GM12878 (cell line): Measurements from ENCODE around the gene LRP8. TPM values are rescaled to one million over a fixed set of nuclear protein-coding genes. Genes with fewer than 3 reads are reported as not detected.

Source experiments
- ATAC-seq: fragments of 200-7000 bp; cut with Tn5 transposase; 3 replicates; pipeline ENCODE4 v1.9.1; 2020; ENCODE audit warnings: mild to moderate bottlenecking, moderate library complexity
- BruUV-seq: library from RNA; stranded (reverse); fragments of 400-500 nt; replicated peaks from 2 replicates; lab custom pipeline; 2021; lab: Mats Ljungman, UMichigan
- CTCF ChIA-PET: fragments of 300-600 bp; sonication (Branson Sonifier 250); formaldehyde crosslinking; extraction: SDS; loops from one replicate; lab custom pipeline; 2021; ENCODE audit warnings: inconsistent platforms; lab: Yijun Ruan, JAX
- POLR2A ChIA-PET: fragments of 350-600 bp; formaldehyde crosslinking; extraction: SDS; loops from one replicate; lab custom pipeline; 2021; ENCODE audit warnings: inconsistent platforms; lab: Charles Lee
- RAD21 ChIA-PET: fragments of 300-600 bp; sonication (Branson Sonifier 250); formaldehyde crosslinking; loops from one replicate; lab custom pipeline; 2023; ENCODE audit warnings: antibody characterized with exemption; ENCODE audit not compliant: unreplicated experiment; lab: Charles Lee
- SMC1A ChIA-PET: fragments of 300-600 bp; sonication (Branson Sonifier 250); formaldehyde crosslinking; loops from one replicate; lab custom pipeline; 2023; ENCODE audit not compliant: unreplicated experiment, uncharacterized antibody; lab: Charles Lee
- DNase-seq: peaks from one replicate; pipeline ENCODE4 v3.0.0-alpha.2; 2011; ENCODE audit warnings: low read depth, low spot score
- FAIRE-seq: peaks from 3 replicates; lab custom pipeline; 2011; peaks lifted over from hg19 to GRCh38; lab: Jason Lieb, UNC
- H2AFZ ChIP-seq: 2 replicates; pipeline ENCODE4 v1.6.0; 2011; ENCODE audit warnings: low read depth, low read length, control low read depth; ENCODE audit not compliant: control insufficient read depth
- H3K27ac ChIP-seq: 2 replicates; pipeline ENCODE4 v1.5.1; 2011; ENCODE audit warnings: control low read depth; ENCODE audit not compliant: control insufficient read depth, insufficient read depth
- H3K27me3 ChIP-seq, 2 experiments: replicated peaks in 1 of 2; 2 replicates each; pipeline versions ENCODE4 v1.6.0 to v1.6.1; 2011; ENCODE audit warnings: low read length in 1 of 2; ENCODE audit not compliant: control insufficient read depth in 2 of 2, insufficient read depth in 2 of 2
- H3K36me3 ChIP-seq, 2 experiments: 2 replicates each; pipeline ENCODE4 v1.5.1; 2011; ENCODE audit warnings: low read length in 1 of 2; ENCODE audit not compliant: control insufficient read depth in 2 of 2, insufficient read depth in 2 of 2
- H3K4me1 ChIP-seq: 2 replicates; pipeline ENCODE4 v1.6.1; 2011; ENCODE audit warnings: mild to moderate bottlenecking, low read length, moderate library complexity, mixed read lengths; ENCODE audit not compliant: control insufficient read depth, insufficient read depth
- H3K4me2 ChIP-seq: 2 replicates; pipeline ENCODE4 v1.6.0; 2011; ENCODE audit warnings: control low read depth; ENCODE audit not compliant: control insufficient read depth, insufficient read depth
- H3K4me3 ChIP-seq: fragments of 200-600 bp; sonication (generic); 2 replicates; pipeline ENCODE4 v1.5.1; 2016
- H3K79me2 ChIP-seq: 2 replicates; pipeline ENCODE4 v1.6.0; 2011; ENCODE audit warnings: low read length; ENCODE audit not compliant: control insufficient read depth, insufficient read depth
- H3K9ac ChIP-seq: 2 replicates; pipeline ENCODE4 v1.8.0; 2011; ENCODE audit warnings: low read length, control low read depth, mixed read lengths; ENCODE audit not compliant: control insufficient read depth, insufficient read depth
- H3K9me3 ChIP-seq: replicated peaks from 3 replicates; pipeline ENCODE4 v1.5.1; 2011; ENCODE audit warnings: mild to moderate bottlenecking, low read length; ENCODE audit not compliant: control insufficient read depth, insufficient read depth
- H4K20me1 ChIP-seq: 2 replicates; pipeline ENCODE4 v1.6.0; 2011; ENCODE audit not compliant: control insufficient read depth, insufficient read depth
- CREB1 ChIP-seq: IDR thresholded peaks from 2 replicates; pipeline ENCODE4 v1.6.1; 2012; ENCODE audit warnings: low read depth, mild to moderate bottlenecking, inconsistent platforms
- E2F8 ChIP-seq: fragments of 450-650 bp; IDR thresholded peaks from 2 replicates; pipeline ENCODE4 v1.6.1; 2018; ENCODE audit warnings: mild to moderate bottlenecking, low read depth, moderate library complexity; ENCODE audit not compliant: partially characterized antibody
- EGR1 ChIP-seq, 2 experiments: IDR thresholded peaks; 1 replicate in 1 of 2; 2 replicates in 1 of 2; pipeline ENCODE4 v1.6.1; 2011 to 2012; ENCODE audit warnings: low read depth in 2 of 2, low read length in 2 of 2, borderline replicate concordance in 1 of 2, mild to moderate bottlenecking in 1 of 2, moderate library complexity in 1 of 2
- JUND ChIP-seq: IDR thresholded peaks from 2 replicates; pipeline ENCODE4 v1.6.1; 2012; ENCODE audit warnings: low read depth, mild to moderate bottlenecking, low read length, improper control_type of control experiment, moderate library complexity
- LARP7 ChIP-seq: fragments of 450-650 bp; IDR thresholded peaks from 2 replicates; pipeline ENCODE4 v1.6.1; 2017; ENCODE audit warnings: mild to moderate bottlenecking
- MTA2 ChIP-seq: fragments of 450-650 bp; IDR thresholded peaks from 2 replicates; pipeline ENCODE4 v1.6.1; 2016; ENCODE audit warnings: low read depth, mild to moderate bottlenecking, moderate library complexity
- NFYB ChIP-seq: IDR thresholded peaks from 2 replicates; pipeline ENCODE4 v1.6.1; 2011; ENCODE audit warnings: low read depth, mild to moderate bottlenecking, low read length, improper control_type of control experiment, moderate library complexity; ENCODE audit not compliant: insufficient read depth
- RCOR1 ChIP-seq: conservative IDR thresholded peaks from 2 replicates; pipeline ENCODE4 v1.6.1; 2012; ENCODE audit warnings: low read depth, low read length, improper control_type of control experiment
- SKIL ChIP-seq: fragments of 450-650 bp; IDR thresholded peaks from 2 replicates; pipeline ENCODE4 v1.6.1; 2017; ENCODE audit warnings: mild to moderate bottlenecking, low read depth, inconsistent platforms; ENCODE audit not compliant: poor library complexity, severe bottlenecking
- WGBS: methylation state at CpG from one replicate; pipeline ENCODE4 v1.1.6; 2016; ENCODE audit warnings: low lambda C conversion rate; ENCODE audit not compliant: insufficient replicate concordance, insufficient coverage; ENCODE audit errors: missing lambda C conversion rate; 5-methylcytosine and 5-hydroxymethylcytosine counted together
- in situ Hi-C: fragments of 300-500 bp; cut with MboI; formaldehyde crosslinking; loops from 9 replicates; pipeline ENCODE4 v1.14.3; 2018; ENCODE audit warnings: mixed read lengths
- intact Hi-C: fragments of 100-400 bp; cut with micrococcal nuclease; formaldehyde crosslinking; loops from one replicate; pipeline ENCODE4 v1.14.2; 2022; ENCODE audit not compliant: unreplicated experiment
- polyA plus RNA-seq, 11 experiments: library from polyadenylated mRNA; depleted of rRNA in 4 of 11; unstranded in 6 of 11; stranded (reverse) in 5 of 11; fragments of >200 nt; fragmentation: Nextera tagmentation in 4 of 11; fragmentation: Illumina TruSeq in 1 of 11; extraction: Ambion mirVana in 4 of 11; extraction: Trizol in 1 of 11; gene quantifications; 1 replicate in 1 of 11; 2 replicates in 10 of 11; pipeline versions ENCODE4 v1.2.1 to v1.2.3, GENCODE V29; 2011 to 2016; ENCODE audit warnings: inconsistent platforms in 2 of 11, missing spikeins in 2 of 11, low read depth in 1 of 11
- total RNA-seq, 4 experiments: library from RNA; depleted of rRNA in 3 of 4; stranded (reverse); fragments of >200 nt in 3 of 4; fragmentation: Illumina TruSeq in 1 of 4; extraction: Trizol in 1 of 4; gene quantifications; 2 replicates each; pipeline versions ENCODE4 v1.2.1 to v1.2.3, GENCODE V29; 2013 to 2021
- TF ChIP-seq, protein P1 (sequence below): fragments of 150-350 bp; IDR thresholded peaks from 2 replicates; pipeline ENCODE4 v1.6.1; 2016; ENCODE audit warnings: low read depth, low read length
- TF ChIP-seq, protein P2 (sequence below): IDR thresholded peaks from 2 replicates; pipeline ENCODE4 v1.6.1; 2012; ENCODE audit warnings: mild to moderate bottlenecking, low read depth, low read length

The LRP8 gene
- total and polyA plus RNA-seq, 10 of the 15 experiments (the other 5 are each of a cell fraction or from before 2014, with no cell fraction given): 2.8 to 40.5 (median 22.3) TPM

- 91% methylated on average over 3 of the region's 3 CpGs for WGBS
- peaks cover 15% of the 10 kb centered on the region for H3K79me2 ChIP-seq
- H3K27me3 ChIP-seq: no peaks in the 10 kb centered on the region
- ChIA-PET CTCF (interaction anchor here (0.9 kb wide), 1 partner anchor 79 kb away, joined by 4 read pairs; no protein-coding TSS in a partner anchor), SMC1A (interaction anchor here (1.1 kb wide), 1 partner anchor 9 kb away, joined by 3 read pairs; no protein-coding TSS in a partner anchor), POLR2A (no interaction called here), RAD21 (no interaction called here)
- H4K20me1 ChIP-seq: no peaks in the 10 kb centered on the region
- intact Hi-C loops: no loop called here
- H3K4me2 ChIP-seq: no peak overlapping the region
- peaks cover 0 to 37% of the 10 kb centered on the region in 2 experiments; a peak in 3 of 4 replicates for H3K36me3 ChIP-seq
- H3K4me1 ChIP-seq: peaks cover 13% of the 10 kb centered on the region
- no peaks in the 10 kb centered on the region for H3K9me3 ChIP-seq
- no peak overlapping the region for H3K9ac ChIP-seq
- DNase-seq (no peak), FAIRE-seq (no peak), ATAC-seq (no peak)
- no TSS peak for BruUV-seq
- in situ Hi-C loops: no loop called here
- H2AFZ ChIP-seq: no peak overlapping the region
- no peak overlapping the region for H3K27ac ChIP-seq
- H3K4me3 ChIP-seq: no peak overlapping the region
- TF ChIP-seq LARP7: no peak
- TF ChIP-seq EGR1 (IDR thresholded peaks at IDR 0.05; ENCODE audit: borderline replicate concordance in 1 of 2, low read depth in 2 of 2, low read length in 2 of 2): no peak
- TF ChIP-seq, protein P1, sequence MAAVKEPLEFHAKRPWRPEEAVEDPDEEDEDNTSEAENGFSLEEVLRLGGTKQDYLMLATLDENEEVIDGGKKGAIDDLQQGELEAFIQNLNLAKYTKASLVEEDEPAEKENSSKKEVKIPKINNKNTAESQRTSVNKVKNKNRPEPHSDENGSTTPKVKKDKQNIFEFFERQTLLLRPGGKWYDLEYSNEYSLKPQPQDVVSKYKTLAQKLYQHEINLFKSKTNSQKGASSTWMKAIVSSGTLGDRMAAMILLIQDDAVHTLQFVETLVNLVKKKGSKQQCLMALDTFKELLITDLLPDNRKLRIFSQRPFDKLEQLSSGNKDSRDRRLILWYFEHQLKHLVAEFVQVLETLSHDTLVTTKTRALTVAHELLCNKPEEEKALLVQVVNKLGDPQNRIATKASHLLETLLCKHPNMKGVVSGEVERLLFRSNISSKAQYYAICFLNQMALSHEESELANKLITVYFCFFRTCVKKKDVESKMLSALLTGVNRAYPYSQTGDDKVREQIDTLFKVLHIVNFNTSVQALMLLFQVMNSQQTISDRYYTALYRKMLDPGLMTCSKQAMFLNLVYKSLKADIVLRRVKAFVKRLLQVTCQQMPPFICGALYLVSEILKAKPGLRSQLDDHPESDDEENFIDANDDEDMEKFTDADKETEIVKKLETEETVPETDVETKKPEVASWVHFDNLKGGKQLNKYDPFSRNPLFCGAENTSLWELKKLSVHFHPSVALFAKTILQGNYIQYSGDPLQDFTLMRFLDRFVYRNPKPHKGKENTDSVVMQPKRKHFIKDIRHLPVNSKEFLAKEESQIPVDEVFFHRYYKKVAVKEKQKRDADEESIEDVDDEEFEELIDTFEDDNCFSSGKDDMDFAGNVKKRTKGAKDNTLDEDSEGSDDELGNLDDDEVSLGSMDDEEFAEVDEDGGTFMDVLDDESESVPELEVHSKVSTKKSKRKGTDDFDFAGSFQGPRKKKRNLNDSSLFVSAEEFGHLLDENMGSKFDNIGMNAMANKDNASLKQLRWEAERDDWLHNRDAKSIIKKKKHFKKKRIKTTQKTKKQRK: no peak
- no peak for TF ChIP-seq RCOR1
- TF ChIP-seq, protein P2, sequence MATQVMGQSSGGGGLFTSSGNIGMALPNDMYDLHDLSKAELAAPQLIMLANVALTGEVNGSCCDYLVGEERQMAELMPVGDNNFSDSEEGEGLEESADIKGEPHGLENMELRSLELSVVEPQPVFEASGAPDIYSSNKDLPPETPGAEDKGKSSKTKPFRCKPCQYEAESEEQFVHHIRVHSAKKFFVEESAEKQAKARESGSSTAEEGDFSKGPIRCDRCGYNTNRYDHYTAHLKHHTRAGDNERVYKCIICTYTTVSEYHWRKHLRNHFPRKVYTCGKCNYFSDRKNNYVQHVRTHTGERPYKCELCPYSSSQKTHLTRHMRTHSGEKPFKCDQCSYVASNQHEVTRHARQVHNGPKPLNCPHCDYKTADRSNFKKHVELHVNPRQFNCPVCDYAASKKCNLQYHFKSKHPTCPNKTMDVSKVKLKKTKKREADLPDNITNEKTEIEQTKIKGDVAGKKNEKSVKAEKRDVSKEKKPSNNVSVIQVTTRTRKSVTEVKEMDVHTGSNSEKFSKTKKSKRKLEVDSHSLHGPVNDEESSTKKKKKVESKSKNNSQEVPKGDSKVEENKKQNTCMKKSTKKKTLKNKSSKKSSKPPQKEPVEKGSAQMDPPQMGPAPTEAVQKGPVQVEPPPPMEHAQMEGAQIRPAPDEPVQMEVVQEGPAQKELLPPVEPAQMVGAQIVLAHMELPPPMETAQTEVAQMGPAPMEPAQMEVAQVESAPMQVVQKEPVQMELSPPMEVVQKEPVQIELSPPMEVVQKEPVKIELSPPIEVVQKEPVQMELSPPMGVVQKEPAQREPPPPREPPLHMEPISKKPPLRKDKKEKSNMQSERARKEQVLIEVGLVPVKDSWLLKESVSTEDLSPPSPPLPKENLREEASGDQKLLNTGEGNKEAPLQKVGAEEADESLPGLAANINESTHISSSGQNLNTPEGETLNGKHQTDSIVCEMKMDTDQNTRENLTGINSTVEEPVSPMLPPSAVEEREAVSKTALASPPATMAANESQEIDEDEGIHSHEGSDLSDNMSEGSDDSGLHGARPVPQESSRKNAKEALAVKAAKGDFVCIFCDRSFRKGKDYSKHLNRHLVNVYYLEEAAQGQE: no peak
- TF ChIP-seq CREB1: no peak
- no peak for TF ChIP-seq MTA2
- no peak for TF ChIP-seq E2F8
- TF ChIP-seq SKIL: no peak
- TF ChIP-seq NFYB: no peak
- no peak for TF ChIP-seq JUND
These were observed 12.8 kb downstream of the LRP8 start for GRCh38 chr1:53315046-53315445.
